ENCODE measurements around the gene CSKMT.

GRCh38 chr11:62671236-62671607 is 6.1 kb downstream of the CSKMT start:
- TF ChIP-seq CTCF (IDR thresholded peaks at IDR 0.05) (no peak), POLR2A (IDR thresholded peaks at IDR 0.05) (no peak)

Measured in Peyer's patch (tissue), 4 donors.